ENCODE results near the gene ELL.

The ELL gene

GRCh38 chr19:18450021-18450930, 71.6 kb downstream of the ELL start:
- Histone ChIP-seq H3K27me3 (ENCODE audit: insufficient read depth, low read depth, severe bottlenecking) (no peaks in the 10 kb centered on the region), H3K36me3 (peaks cover 17% of the 10 kb centered on the region), H3K9me3 (ENCODE audit: severe bottlenecking) (no peaks in the 10 kb centered on the region), H3K4me3 (ENCODE audit: low read depth, low read length) (no peak overlapping the region), H3K27ac (no peak overlapping the region)
- TF ChIP-seq CTCF (IDR thresholded peaks at IDR 0.05; ENCODE audit: low read depth, low read length): no peak
- no peak for DNase-seq

GRCh38 chr19:18449552-18449951, 72.3 kb downstream of the ELL start:
- TF ChIP-seq CTCF (IDR thresholded peaks at IDR 0.05; ENCODE audit: low read depth, low read length): no peak
- Histone ChIP-seq H3K9me3 (ENCODE audit: severe bottlenecking) (no peaks in the 10 kb centered on the region), H3K4me3 (ENCODE audit: low read depth, low read length) (no peak overlapping the region), H3K36me3 (peaks cover 22% of the 10 kb centered on the region), H3K27me3 (ENCODE audit: insufficient read depth, low read depth, severe bottlenecking) (no peaks in the 10 kb centered on the region), H3K27ac (no peak overlapping the region)
- no peak for DNase-seq

- Histone ChIP-seq H3K36me3 (peaks cover 34% of the 10 kb centered on the region), H3K9me3 (ENCODE audit: severe bottlenecking) (no peaks in the 10 kb centered on the region), H3K4me3 (ENCODE audit: low read depth, low read length) (no peak overlapping the region), H3K27ac (no peak overlapping the region), H3K27me3 (ENCODE audit: insufficient read depth, low read depth, severe bottlenecking) (no peaks in the 10 kb centered on the region)
- no peak for TF ChIP-seq CTCF (IDR thresholded peaks at IDR 0.05; ENCODE audit: low read depth, low read length)
- no peak for DNase-seq
Measured at GRCh38 chr19:18446811-18447359, 75.0 kb downstream of the ELL start.

- Histone ChIP-seq H3K27ac (no peak overlapping the region), H3K9me3 (ENCODE audit: severe bottlenecking) (no peaks in the 10 kb centered on the region), H3K27me3 (ENCODE audit: insufficient read depth, low read depth, severe bottlenecking) (no peaks in the 10 kb centered on the region), H3K36me3 (peaks cover 34% of the 10 kb centered on the region), H3K4me3 (ENCODE audit: low read depth, low read length) (no peak overlapping the region)
- no peak for DNase-seq
- no peak for TF ChIP-seq CTCF (IDR thresholded peaks at IDR 0.05; ENCODE audit: low read depth, low read length)
Measured at GRCh38 chr19:18446145-18446810, 75.6 kb downstream of the ELL start.

GRCh38 chr19:18445262-18445948, 76.5 kb downstream of the ELL start:
- Histone ChIP-seq H3K4me3 (ENCODE audit: low read depth, low read length) (no peak overlapping the region), H3K36me3 (peaks cover 30% of the 10 kb centered on the region), H3K27me3 (ENCODE audit: insufficient read depth, low read depth, severe bottlenecking) (no peaks in the 10 kb centered on the region), H3K9me3 (ENCODE audit: severe bottlenecking) (no peaks in the 10 kb centered on the region), H3K27ac (no peak overlapping the region)
- no peak for TF ChIP-seq CTCF (IDR thresholded peaks at IDR 0.05; ENCODE audit: low read depth, low read length)
- no peak for DNase-seq
